Activated naive CD8-positive, alpha-beta T cell treated with anti-CD3 and anti-CD28 coated beads, Interleukin-2, amount 50 U/mL, for 24 hours (primary cell): ENCODE results near the gene ZNF385B.

Source experiments
- ATAC-seq: fragments of 150-1000 bp; cut with Tn5 transposase; one replicate; pipeline ENCODE4 v1.10.0; 2021
- DNase-seq: peaks from one replicate; pipeline ENCODE4 v3.0.0; 2021
- H3K27ac Mint-ChIP-seq: one replicate; pipeline ENCODE4 v1.8.0; 2021; ENCODE audit warnings: mild to moderate bottlenecking, mixed read lengths
- H3K27me3 Mint-ChIP-seq: one replicate; pipeline ENCODE4 v1.8.0; 2021; ENCODE audit warnings: mixed read lengths
- H3K36me3 Mint-ChIP-seq: one replicate; pipeline ENCODE4 v1.8.0; 2021; ENCODE audit warnings: low read depth, mixed read lengths
- H3K4me1 Mint-ChIP-seq: one replicate; pipeline ENCODE4 v1.8.0; 2021; ENCODE audit warnings: mixed read lengths
- H3K4me3 Mint-ChIP-seq: one replicate; pipeline ENCODE4 v1.8.0; 2021; ENCODE audit warnings: mild to moderate bottlenecking, moderate library complexity, mixed read lengths
- H3K9me3 Mint-ChIP-seq: one replicate; pipeline ENCODE4 v1.8.0; 2021; ENCODE audit warnings: mixed read lengths

The ZNF385B gene

DNA sequence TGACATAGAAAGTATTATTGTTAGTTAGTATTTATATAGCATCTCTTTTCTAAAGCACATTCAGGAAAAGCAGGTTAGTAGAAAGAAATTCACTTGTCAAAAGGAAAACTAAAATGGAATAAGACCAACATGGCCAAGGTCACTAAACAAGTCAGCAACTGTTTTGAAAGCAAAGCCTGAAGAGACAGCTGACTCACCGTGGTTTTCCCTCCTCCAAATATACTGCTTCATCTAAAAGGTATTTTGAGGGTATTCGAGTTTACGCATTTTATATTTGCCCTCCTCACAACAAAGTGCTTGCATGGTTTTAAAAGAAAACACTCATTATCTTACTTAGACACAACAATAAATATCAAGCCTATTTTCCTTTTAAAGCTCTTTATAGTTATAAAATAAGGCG is 24.0 kb downstream of the ZNF385B start:
- DNase-seq, result no peak

DNA sequence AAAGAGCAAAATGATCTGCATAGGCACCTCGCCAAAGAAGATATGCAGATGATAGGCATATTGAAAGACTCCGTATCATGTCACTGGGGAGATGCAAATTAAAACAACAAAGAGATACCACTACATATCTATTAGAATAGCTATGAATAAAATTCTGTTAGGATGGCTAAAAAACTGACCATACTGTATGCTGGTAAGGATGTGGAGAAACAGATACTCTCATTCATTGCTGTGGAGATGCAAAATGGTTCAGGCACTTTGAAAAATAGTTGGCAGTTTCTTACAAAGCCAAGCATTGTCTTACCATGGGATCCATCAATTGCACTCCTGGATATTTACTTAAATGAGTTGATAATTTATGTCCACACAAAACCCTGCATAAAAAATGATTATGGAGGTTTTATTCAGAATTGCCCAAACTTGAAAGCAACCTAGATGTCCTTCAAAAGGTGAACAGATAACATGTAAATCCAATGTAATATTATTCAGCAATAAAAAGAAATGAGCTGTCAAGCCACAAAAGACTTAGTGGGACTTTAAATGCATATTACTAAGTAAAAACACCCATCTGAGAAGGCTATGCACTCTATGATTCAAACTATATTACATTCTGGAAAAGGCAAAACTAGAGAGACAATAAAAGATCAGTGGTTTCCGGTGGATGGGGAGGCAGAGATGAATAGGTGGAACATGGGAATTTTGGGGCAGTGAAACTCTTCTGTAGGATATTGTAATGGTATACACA is 31.2 kb downstream of the ZNF385B start:
- no peaks in the 10 kb centered on the region for H3K4me1 Mint-ChIP-seq

More for the DNA sequence above, 24.0 kb downstream of the ZNF385B start:
- no peaks in the 10 kb centered on the region for H3K27me3 Mint-ChIP-seq
- no peak overlapping the region for H3K27ac Mint-ChIP-seq
- H3K4me1 Mint-ChIP-seq, result no peaks in the 10 kb centered on the region
- H3K9me3 Mint-ChIP-seq, result no peaks in the 10 kb centered on the region
- no peak for ATAC-seq
- H3K36me3 Mint-ChIP-seq, result no peaks in the 10 kb centered on the region
- H3K4me3 Mint-ChIP-seq, result no peak overlapping the region

DNA sequence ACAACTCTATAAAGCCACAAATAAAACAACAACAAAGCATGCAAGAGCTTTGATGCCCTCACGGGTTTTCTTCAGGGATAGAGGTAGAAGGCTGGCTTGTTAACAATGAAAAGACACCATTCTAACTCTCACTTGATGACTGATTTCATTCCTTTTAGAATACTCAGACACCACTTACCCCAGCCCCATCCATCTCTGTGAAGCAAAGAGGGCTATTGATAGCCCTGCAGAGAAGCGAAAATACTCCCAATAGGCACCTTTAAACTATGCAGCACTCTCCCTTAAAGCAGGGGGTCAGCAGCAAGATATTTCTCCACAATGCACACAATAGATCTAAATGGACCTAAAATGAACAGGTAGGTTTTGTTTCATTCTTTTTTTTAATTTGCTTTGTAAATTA is 35.1 kb downstream of the ZNF385B start:
- DNase-seq (no peak), ATAC-seq (no peak)
- Mint-ChIP-seq H3K36me3 (no peaks in the 10 kb centered on the region), H3K4me1 (no peaks in the 10 kb centered on the region), H3K27ac (no peak overlapping the region), H3K27me3 (peaks cover 7% of the 10 kb centered on the region), H3K9me3 (no peaks in the 10 kb centered on the region), H3K4me3 (no peak overlapping the region)

More for the DNA sequence above, 31.2 kb downstream of the ZNF385B start:
- no peak for ATAC-seq
- Mint-ChIP-seq H3K9me3 (no peaks in the 10 kb centered on the region), H3K27me3 (peaks cover 7% of the 10 kb centered on the region), H3K27ac (no peak overlapping the region), H3K4me3 (no peak overlapping the region), H3K36me3 (no peaks in the 10 kb centered on the region)
- DNase-seq, result no peak

DNA sequence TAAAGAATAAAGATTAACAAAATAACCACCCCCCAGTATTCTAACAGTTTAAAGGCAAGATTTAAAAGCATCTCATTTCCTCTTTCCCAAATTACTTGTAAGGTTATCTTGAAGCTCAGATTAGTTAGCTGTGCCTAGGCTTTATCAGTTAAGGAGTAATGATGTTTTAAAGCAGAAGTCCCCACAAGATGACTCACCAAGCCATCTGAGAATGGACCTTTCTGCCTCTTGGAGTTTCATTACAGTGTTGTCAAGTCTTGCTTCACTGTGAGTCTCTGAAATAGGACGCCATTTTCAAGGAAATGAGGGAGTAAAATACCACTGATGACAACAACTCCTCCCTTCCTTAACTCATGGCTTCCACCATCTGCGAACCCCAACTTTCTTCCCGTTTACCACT is 35.9 kb downstream of the ZNF385B start:
- no peak for ATAC-seq
- H3K27ac Mint-ChIP-seq, result no peak overlapping the region
- no peak for DNase-seq

DNA sequence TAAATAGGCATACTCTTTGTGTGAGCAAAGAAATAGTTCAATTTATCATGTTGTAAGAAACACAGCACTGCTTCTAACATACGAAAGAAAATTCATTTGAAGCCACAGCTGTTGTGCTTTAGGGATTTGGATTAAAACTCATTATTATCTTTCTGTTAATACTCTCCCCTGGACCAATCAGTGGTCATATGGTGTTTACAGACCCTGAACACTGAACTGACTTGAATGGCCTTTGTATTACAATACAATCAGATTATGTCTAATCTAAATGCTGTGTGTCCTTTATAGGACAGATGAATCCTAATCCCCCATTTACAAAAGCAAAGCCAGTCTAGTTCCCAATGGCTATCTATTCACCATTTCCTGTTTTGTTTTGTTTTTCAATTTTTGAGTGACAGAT is 36.5 kb downstream of the ZNF385B start:
- Mint-ChIP-seq H3K36me3 (no peaks in the 10 kb centered on the region), H3K27me3 (peaks cover 8% of the 10 kb centered on the region), H3K4me1 (no peaks in the 10 kb centered on the region), H3K9me3 (no peaks in the 10 kb centered on the region), H3K27ac (no peak overlapping the region), H3K4me3 (no peak overlapping the region)
- no peak for DNase-seq
- no peak for ATAC-seq

More for the DNA sequence above, 35.9 kb downstream of the ZNF385B start:
- no peaks in the 10 kb centered on the region for H3K9me3 Mint-ChIP-seq
- H3K27me3 Mint-ChIP-seq, result peaks cover 7% of the 10 kb centered on the region
- H3K4me1 Mint-ChIP-seq, result no peaks in the 10 kb centered on the region
- H3K4me3 Mint-ChIP-seq, result no peak overlapping the region
- no peaks in the 10 kb centered on the region for H3K36me3 Mint-ChIP-seq

DNA sequence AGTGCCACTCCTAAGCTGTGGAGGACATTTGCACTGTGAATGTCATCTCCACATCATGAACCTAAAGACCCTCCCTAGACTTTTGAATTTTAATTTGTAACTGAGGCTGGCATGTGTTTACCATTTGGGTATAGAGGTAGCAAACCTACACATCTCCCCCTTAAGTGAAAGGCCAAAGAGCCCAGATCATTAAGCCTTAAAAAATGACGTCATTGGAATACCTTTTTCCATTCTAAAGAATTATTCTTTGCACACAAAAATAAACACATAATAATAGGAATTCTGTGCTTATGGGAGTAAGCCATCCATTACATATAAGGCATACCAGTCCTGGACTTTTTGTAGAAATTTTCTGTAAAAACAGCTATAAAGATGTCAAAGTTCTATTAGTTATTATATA is 38.9 kb downstream of the ZNF385B start:
- no peak for DNase-seq
- Mint-ChIP-seq H3K4me1 (no peaks in the 10 kb centered on the region), H3K27me3 (peaks cover 10% of the 10 kb centered on the region), H3K27ac (no peak overlapping the region), H3K9me3 (no peaks in the 10 kb centered on the region), H3K36me3 (no peaks in the 10 kb centered on the region), H3K4me3 (no peak overlapping the region)
- no peak for ATAC-seq

DNA sequence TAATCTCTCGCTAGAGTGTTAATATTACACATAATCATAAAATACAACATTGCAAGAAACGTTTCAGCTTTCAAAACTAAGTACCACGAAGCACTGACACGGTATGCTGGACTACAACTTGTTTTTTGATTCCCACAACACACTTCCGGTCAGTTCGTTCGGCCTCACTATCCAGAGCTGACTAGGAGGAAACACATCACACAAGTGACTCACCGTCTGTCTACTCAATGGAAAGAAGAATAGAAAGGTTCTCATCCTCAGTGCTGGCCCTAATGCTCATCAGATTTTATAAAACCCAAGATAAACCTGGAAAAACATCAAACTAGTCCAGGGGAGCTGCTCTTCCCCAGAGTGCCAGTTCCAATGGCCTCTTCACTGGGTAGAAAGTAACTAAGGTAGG is 42.9 kb downstream of the ZNF385B start:
- DNase-seq, result no peak
- no peak for ATAC-seq
- Mint-ChIP-seq H3K36me3 (no peaks in the 10 kb centered on the region), H3K27ac (no peak overlapping the region), H3K27me3 (peaks cover 4% of the 10 kb centered on the region), H3K4me1 (no peaks in the 10 kb centered on the region), H3K4me3 (no peak overlapping the region), H3K9me3 (no peaks in the 10 kb centered on the region)

DNA sequence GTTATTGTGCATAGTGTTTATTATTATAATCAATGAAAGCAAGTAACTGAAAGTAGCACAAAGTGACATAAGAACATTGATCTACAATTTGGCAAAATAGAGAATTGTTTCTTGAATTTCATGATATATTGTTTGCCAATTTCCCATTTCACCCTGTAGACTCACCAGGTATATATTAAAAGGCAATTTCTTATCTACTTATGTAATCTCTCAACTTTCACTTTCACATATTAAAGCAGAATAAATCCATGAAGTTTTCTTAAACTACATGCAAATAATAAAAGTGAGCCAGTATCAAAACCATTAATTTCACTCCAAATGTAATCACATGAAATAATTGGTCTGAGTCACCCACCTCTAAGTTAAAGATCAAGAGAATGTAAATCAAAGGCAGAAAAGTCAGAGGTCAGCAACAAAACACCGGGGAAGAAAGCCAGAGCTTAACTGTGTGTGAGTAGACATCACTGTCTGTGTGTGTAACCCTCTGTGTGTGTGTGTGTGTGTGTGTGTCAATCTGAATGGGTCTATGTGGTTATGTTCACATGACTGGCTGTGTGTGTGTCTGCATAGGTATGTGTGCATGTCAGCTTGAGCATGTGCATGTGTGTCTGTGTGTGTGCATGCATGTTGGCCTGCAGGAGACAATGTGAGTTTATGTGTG is 44.1 kb downstream of the ZNF385B start:
- ATAC-seq (no peak), DNase-seq (no peak)
- Mint-ChIP-seq H3K27me3 (peaks cover 4% of the 10 kb centered on the region), H3K27ac (no peak overlapping the region), H3K36me3 (no peaks in the 10 kb centered on the region), H3K9me3 (no peaks in the 10 kb centered on the region), H3K4me3 (no peak overlapping the region), H3K4me1 (no peaks in the 10 kb centered on the region)

DNA sequence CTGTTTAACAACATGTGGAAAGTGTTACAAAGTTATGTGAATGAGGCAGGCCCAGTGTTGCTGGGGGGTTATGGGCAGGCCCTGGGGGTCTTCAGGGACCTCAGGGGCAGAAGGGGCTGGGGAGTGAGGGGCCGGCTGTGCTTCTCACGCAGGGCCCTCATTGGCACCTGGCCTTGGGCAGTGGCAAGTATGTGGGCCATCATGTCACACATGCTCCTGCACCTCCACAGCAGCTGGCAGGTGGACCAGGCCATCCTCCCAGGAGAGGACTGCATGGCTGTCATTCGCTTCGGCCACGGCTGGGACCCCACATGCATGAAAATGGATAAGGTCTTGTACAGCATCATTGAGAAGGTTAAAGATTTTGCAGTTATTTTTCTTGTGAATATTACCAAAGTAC is 47.4 kb downstream of the ZNF385B start:
- no peaks in the 10 kb centered on the region for H3K36me3 Mint-ChIP-seq
- peaks cover 2% of the 10 kb centered on the region for H3K27me3 Mint-ChIP-seq
- no peaks in the 10 kb centered on the region for H3K9me3 Mint-ChIP-seq
- no peak for ATAC-seq
- H3K4me1 Mint-ChIP-seq, result no peaks in the 10 kb centered on the region
- DNase-seq, result no peak
- no peak overlapping the region for H3K27ac Mint-ChIP-seq
- no peak overlapping the region for H3K4me3 Mint-ChIP-seq

DNA sequence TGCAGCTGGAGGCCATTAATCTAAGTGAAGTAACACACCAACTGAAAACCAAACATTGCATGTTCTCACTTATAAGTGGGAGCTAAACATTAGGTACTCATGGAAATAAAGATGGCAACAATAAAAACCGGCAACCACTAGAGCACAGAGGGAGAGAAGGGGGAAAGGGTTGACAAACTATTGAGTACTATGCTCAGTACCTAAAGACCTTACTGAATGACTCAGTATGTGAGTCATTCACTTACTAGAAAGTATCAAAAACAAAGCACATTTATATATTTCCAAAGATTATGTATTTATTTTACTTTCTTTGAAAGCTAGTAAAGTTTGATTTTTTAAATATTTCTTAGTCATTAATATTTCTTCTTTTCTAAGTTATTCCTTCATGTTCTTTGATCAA is 48.9 kb downstream of the ZNF385B start:
- no peaks in the 10 kb centered on the region for H3K9me3 Mint-ChIP-seq
- H3K27me3 Mint-ChIP-seq, result no peaks in the 10 kb centered on the region
- no peaks in the 10 kb centered on the region for H3K4me1 Mint-ChIP-seq

DNA sequence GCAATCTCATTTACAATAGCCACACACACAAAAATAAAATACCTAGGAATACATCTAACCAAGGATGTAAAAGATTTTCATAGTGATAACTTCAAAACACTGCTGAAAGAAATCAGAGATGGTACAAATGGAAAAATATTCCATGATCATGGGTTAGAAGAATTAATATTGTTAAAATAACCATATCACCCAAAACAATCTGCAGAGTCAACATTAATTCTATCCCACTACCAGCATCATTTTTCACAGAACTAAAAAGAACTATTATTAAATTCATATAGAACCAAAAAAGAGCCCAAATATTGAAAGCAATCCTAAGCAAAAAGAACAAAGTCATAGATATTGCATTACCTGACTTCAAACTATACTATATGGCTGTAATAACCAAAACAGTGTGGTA is 50.4 kb downstream of the ZNF385B start:
- Mint-ChIP-seq H3K4me1 (no peaks in the 10 kb centered on the region), H3K27ac (no peak overlapping the region), H3K4me3 (no peak overlapping the region), H3K27me3 (no peaks in the 10 kb centered on the region), H3K9me3 (no peaks in the 10 kb centered on the region), H3K36me3 (no peaks in the 10 kb centered on the region)
- ATAC-seq (no peak), DNase-seq (no peak)

More for the DNA sequence above, 48.9 kb downstream of the ZNF385B start:
- Mint-ChIP-seq H3K4me3 (no peak overlapping the region), H3K36me3 (no peaks in the 10 kb centered on the region), H3K27ac (no peak overlapping the region)
- no peak for DNase-seq
- ATAC-seq, result no peak

DNA sequence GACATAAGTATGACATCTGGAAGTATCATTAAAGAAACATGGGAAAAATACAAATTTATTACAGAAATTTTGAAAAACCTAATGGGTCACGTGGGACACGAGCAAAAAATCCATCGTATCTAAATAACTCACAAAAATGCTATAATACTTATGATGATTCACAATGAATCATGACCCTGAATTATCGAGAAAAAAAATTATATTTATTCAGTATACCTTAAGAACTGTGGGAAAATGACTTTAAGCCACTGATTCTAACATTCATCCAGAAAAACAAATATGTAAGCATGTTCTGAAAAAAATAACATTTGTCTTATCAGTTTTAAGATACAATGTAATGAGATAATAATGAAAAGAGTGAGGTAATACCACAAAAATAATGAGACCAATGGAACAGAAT is 51.8 kb downstream of the ZNF385B start:
- Mint-ChIP-seq H3K4me3 (no peak overlapping the region), H3K27me3 (no peaks in the 10 kb centered on the region), H3K9me3 (no peaks in the 10 kb centered on the region), H3K27ac (no peak overlapping the region), H3K4me1 (no peaks in the 10 kb centered on the region), H3K36me3 (no peaks in the 10 kb centered on the region)
- ATAC-seq (no peak), DNase-seq (no peak)

DNA sequence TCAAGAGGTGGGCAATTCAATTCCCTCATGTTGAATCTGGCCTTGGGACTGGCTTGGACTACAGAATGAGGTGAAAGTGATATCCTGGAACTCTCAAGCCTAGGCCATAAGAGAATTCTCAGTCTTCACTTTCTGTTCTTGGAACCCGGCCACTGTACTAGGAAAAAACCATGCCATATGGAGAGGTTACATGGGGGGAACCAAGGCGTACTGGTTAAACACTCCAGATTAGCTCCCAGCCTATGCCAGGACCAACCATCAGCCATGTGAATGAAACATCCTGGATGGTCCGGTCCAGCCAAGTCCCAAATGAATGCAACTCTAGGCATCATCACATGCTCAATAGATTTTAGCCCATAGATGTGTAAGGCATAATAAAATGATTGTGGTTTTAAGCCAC is 56.4 kb downstream of the ZNF385B start:
- H3K27me3 Mint-ChIP-seq, result peaks cover 3% of the 10 kb centered on the region
- no peak overlapping the region for H3K4me3 Mint-ChIP-seq
- H3K4me1 Mint-ChIP-seq, result no peaks in the 10 kb centered on the region
- H3K36me3 Mint-ChIP-seq, result no peaks in the 10 kb centered on the region
- ATAC-seq, result no peak
- no peak overlapping the region for H3K27ac Mint-ChIP-seq
- no peaks in the 10 kb centered on the region for H3K9me3 Mint-ChIP-seq
- DNase-seq, result no peak

DNA sequence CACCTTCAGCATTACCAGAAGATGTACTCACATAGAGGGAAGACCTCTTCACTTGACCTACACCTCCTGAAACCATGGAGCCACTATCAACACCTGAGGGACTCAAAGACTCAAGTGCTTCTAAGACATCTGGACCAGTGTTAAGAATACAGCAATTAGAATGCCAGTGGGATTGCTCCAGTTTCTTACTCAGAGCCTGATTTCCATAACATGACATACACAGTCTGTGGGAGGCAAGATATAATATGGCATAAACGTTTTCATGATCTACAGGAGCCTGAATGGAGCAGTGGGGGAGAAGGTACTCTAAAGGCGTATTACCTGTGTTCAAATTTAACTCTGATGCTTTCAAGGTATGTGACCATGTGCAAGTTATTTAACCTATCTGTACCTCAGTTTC is 57.2 kb downstream of the ZNF385B start:
- Mint-ChIP-seq H3K36me3 (no peaks in the 10 kb centered on the region), H3K9me3 (no peaks in the 10 kb centered on the region)
- DNase-seq, result no peak

DNA sequence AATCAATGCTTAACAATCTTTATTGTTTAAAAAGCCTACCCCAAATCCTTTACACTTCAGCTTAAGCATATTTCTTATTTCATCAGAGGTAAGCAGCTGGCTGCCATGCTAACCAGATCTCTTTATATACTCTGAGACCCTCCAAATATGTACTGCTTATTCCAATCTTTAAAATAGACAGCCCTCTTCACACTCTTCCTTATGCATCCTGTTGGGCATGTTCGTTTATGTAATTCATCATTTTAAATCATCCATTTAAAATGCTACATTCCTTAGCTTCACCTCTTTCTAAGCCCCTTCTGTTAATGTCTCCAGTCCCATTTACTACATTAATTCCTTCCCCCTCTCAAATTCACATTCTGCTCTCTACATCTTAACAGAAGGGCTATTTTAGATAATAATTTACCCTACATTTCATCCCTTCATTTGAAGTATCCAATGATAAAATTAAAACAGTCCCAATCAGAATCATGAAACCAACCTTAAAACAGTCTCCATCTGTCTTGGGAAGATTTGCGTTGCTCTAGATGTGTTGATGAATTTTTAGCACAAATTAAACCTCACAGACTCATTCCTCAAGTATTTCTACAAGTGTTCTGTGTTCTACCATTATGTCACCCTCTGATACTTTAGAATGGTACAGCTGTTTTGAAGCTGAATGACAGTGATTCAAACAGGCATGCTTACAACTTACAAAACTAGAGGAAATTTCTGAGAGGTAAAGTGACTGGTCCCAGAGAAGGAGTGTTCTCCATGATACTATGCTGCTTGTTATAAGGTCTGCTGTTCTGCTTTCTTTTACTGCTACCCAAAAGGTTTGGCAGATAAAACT is 59.1 kb downstream of the ZNF385B start:
- ATAC-seq, result no peak
- Mint-ChIP-seq H3K4me1 (no peaks in the 10 kb centered on the region), H3K4me3 (no peak overlapping the region), H3K36me3 (no peaks in the 10 kb centered on the region), H3K9me3 (no peaks in the 10 kb centered on the region), H3K27me3 (peaks cover 5% of the 10 kb centered on the region), H3K27ac (no peak overlapping the region)
- DNase-seq, result no peak

More for the DNA sequence above, 57.2 kb downstream of the ZNF385B start:
- no peak overlapping the region for H3K4me3 Mint-ChIP-seq
- H3K27ac Mint-ChIP-seq, result no peak overlapping the region
- no peak for ATAC-seq
- peaks cover 3% of the 10 kb centered on the region for H3K27me3 Mint-ChIP-seq
- no peaks in the 10 kb centered on the region for H3K4me1 Mint-ChIP-seq
